ENCODE measurements around the gene SMURF1.

Gene SMURF1

GRCh38 chr7:99094401-99094800, 49.5 kb downstream of the SMURF1 start:
- H3K4me1 ChIP-seq = peaks cover 23% of the 10 kb centered on the region
- H3K27me3 ChIP-seq = no peaks in the 10 kb centered on the region
- H3K9me3 ChIP-seq = peaks cover 40% of the 10 kb centered on the region
- no peak overlapping the region for H3K9ac ChIP-seq
- TF ChIP-seq Cebpa-rat (IDR thresholded peaks at IDR 0.05) = no peak
- peaks cover 48% of the 10 kb centered on the region for H4K20me1 ChIP-seq
- H3K27ac ChIP-seq = no peak overlapping the region
- no peak overlapping the region for H3K4me2 ChIP-seq
- H3K36me3 ChIP-seq = peaks cover 42% of the 10 kb centered on the region
- H3K4me3 ChIP-seq = no peak overlapping the region

- H4K20me1 ChIP-seq = peaks cover 59% of the 10 kb centered on the region
- no peak overlapping the region for H3K4me2 ChIP-seq
- peaks cover 16% of the 10 kb centered on the region for H3K4me1 ChIP-seq
- TF ChIP-seq Cebpa-rat (IDR thresholded peaks at IDR 0.05) = no peak
- peaks cover 43% of the 10 kb centered on the region for H3K36me3 ChIP-seq
- H3K27ac ChIP-seq = no peak overlapping the region
- H3K27me3 ChIP-seq = no peaks in the 10 kb centered on the region
- H3K4me3 ChIP-seq = no peak overlapping the region
- H3K9me3 ChIP-seq = peaks cover 38% of the 10 kb centered on the region
- no peak overlapping the region for H3K9ac ChIP-seq
These were observed 51.7 kb downstream of the SMURF1 start for GRCh38 chr7:99092064-99092720.

GRCh38 chr7:99090771-99091542, 53.0 kb downstream of the SMURF1 start:
- Histone ChIP-seq H3K4me3 (no peak overlapping the region), H3K27me3 (no peaks in the 10 kb centered on the region), H3K9ac (no peak overlapping the region), H3K36me3 (peaks cover 50% of the 10 kb centered on the region), H3K27ac (no peak overlapping the region), H3K4me1 (peaks cover 10% of the 10 kb centered on the region; the same call in 1 of the 2 replicates), H3K4me2 (no peak overlapping the region), H3K9me3 (peaks cover 40% of the 10 kb centered on the region), H4K20me1 (peaks cover 55% of the 10 kb centered on the region)
- no peak for TF ChIP-seq Cebpa-rat (IDR thresholded peaks at IDR 0.05)

- peaks cover 49% of the 10 kb centered on the region for H4K20me1 ChIP-seq
- H3K4me3 ChIP-seq = no peak overlapping the region
- TF ChIP-seq Cebpa-rat (IDR thresholded peaks at IDR 0.05) = no peak
These were observed 53.8 kb downstream of the SMURF1 start for GRCh38 chr7:99089914-99090629.

GRCh38 chr7:99086944-99087343, 57.0 kb downstream of the SMURF1 start:
- H3K27ac ChIP-seq = no peak overlapping the region
- H3K4me2 ChIP-seq = no peak overlapping the region
- no peaks in the 10 kb centered on the region for H3K27me3 ChIP-seq
- H3K36me3 ChIP-seq = peaks cover 60% of the 10 kb centered on the region
- H3K9me3 ChIP-seq = peaks cover 59% of the 10 kb centered on the region
- H3K4me3 ChIP-seq = no peak overlapping the region
- no peak for TF ChIP-seq Cebpa-rat (IDR thresholded peaks at IDR 0.05)
- H3K4me1 ChIP-seq = peaks cover 33% of the 10 kb centered on the region
- H3K9ac ChIP-seq = no peak overlapping the region
- H4K20me1 ChIP-seq = peaks cover 35% of the 10 kb centered on the region

More at GRCh38 chr7:99089914-99090629, 53.8 kb downstream of the SMURF1 start:
- H3K9me3 ChIP-seq = peaks cover 44% of the 10 kb centered on the region
- H3K4me1 ChIP-seq = 0 out of 2 replicates have a peak, but pooled peaks cover 10% of the 10 kb centered on the region
- no peak overlapping the region for H3K27ac ChIP-seq
- no peaks in the 10 kb centered on the region for H3K27me3 ChIP-seq
- no peak overlapping the region for H3K4me2 ChIP-seq
- peaks cover 54% of the 10 kb centered on the region for H3K36me3 ChIP-seq
- no peak overlapping the region for H3K9ac ChIP-seq

- no peak overlapping the region for H3K4me2 ChIP-seq
- H3K9ac ChIP-seq = no peak overlapping the region
- H4K20me1 ChIP-seq = peaks cover 31% of the 10 kb centered on the region
- H3K27me3 ChIP-seq = no peaks in the 10 kb centered on the region
- no peak overlapping the region for H3K4me3 ChIP-seq
- peaks cover 37% of the 10 kb centered on the region for H3K4me1 ChIP-seq
- H3K27ac ChIP-seq = no peak overlapping the region
- no peak for TF ChIP-seq Cebpa-rat (IDR thresholded peaks at IDR 0.05)
- H3K36me3 ChIP-seq = peaks cover 60% of the 10 kb centered on the region
- peaks cover 59% of the 10 kb centered on the region for H3K9me3 ChIP-seq
These were observed 57.4 kb downstream of the SMURF1 start for GRCh38 chr7:99086532-99086931.

- H3K4me2 ChIP-seq = peak overlapping the region; percentile 37; the same call in 1 of the 2 replicates
- H3K27me3 ChIP-seq = no peaks in the 10 kb centered on the region
- peak overlapping the region; percentile 19; the same call in 1 of the 2 replicates for H3K27ac ChIP-seq
- H3K9ac ChIP-seq = no peak overlapping the region
- H3K4me1 ChIP-seq = peaks cover 55% of the 10 kb centered on the region
- H3K9me3 ChIP-seq = peaks cover 48% of the 10 kb centered on the region
- H4K20me1 ChIP-seq = peaks cover 23% of the 10 kb centered on the region
- peaks cover 56% of the 10 kb centered on the region for H3K36me3 ChIP-seq
- TF ChIP-seq Cebpa-rat (IDR thresholded peaks at IDR 0.05) = no peak
- H3K4me3 ChIP-seq = no peak overlapping the region
These were observed 60.2 kb downstream of the SMURF1 start for GRCh38 chr7:99083733-99084132.

GRCh38 chr7:99083068-99083651, 60.7 kb downstream of the SMURF1 start:
- Histone ChIP-seq H3K36me3 (peaks cover 50% of the 10 kb centered on the region), H3K4me2 (peak overlapping the region; percentile 37), H3K9me3 (peaks cover 45% of the 10 kb centered on the region), H3K4me1 (peaks cover 61% of the 10 kb centered on the region), H3K27me3 (no peaks in the 10 kb centered on the region), H3K9ac (no peak overlapping the region), H3K4me3 (no peak overlapping the region), H4K20me1 (peaks cover 22% of the 10 kb centered on the region), H3K27ac (peak overlapping the region; percentile 19; the same call in 1 of the 2 replicates)
- TF ChIP-seq Cebpa-rat (IDR thresholded peaks at IDR 0.05) = peak; percentile 34; the same call in 1 of the 2 replicates

- peaks cover 86% of the 10 kb centered on the region for H3K4me1 ChIP-seq
- peak overlapping the region; percentile 86 for H3K4me2 ChIP-seq
- peak overlapping the region; percentile 17; the same call in 1 of the 2 replicates for H3K4me3 ChIP-seq
- no peaks in the 10 kb centered on the region for H3K27me3 ChIP-seq
- peaks cover 27% of the 10 kb centered on the region for H3K36me3 ChIP-seq
- H3K27ac ChIP-seq = peak overlapping the region; percentile 46; the same call in 1 of the 2 replicates
- H3K9me3 ChIP-seq = peaks cover 20% of the 10 kb centered on the region
- no peak overlapping the region for H3K9ac ChIP-seq
- peaks cover 17% of the 10 kb centered on the region for H4K20me1 ChIP-seq
- no peak for TF ChIP-seq Cebpa-rat (IDR thresholded peaks at IDR 0.05)
These were observed 63.2 kb downstream of the SMURF1 start for GRCh38 chr7:99080679-99081078.

Data from BLaER1 (cell line).